ENCODE results near the gene NCAM2. TPM values are rescaled to one million over a fixed set of nuclear protein-coding genes. Genes with fewer than 3 reads are reported as not detected.
"Not testable (repeated sequence)": the region's sequence is repeated elsewhere in the genome, so short reads cannot be mapped to it uniquely, and the experiment has no call there.

The NCAM2 gene
- total and polyA plus RNA-seq, 2 of the 4 experiments (the other 2 are of a cell fraction) = 2.7 to 5.0 TPM

DNA sequence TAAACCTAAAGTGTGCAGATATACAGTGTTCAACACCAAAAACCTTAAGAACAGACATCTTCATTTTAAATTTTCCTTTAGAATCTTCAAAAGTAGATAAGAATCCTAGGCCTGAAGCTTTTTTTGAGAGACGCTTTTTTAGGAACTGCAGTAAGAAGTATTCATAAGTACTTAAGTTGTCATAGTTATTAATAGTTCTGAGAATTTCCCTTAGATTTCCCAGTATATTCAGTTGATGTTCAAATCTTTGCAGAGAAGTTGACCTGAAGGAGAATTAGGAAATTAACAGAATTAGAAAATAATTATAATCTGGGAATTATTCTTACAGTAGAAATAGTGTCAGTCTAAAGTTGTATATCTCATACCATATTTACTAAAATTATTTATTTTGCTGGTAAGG is 150.3 kb downstream of the NCAM2 start:
- no peak overlapping the region for H3K27ac ChIP-seq (ENCODE audit: insufficient read depth, low read length)
- no peak overlapping the region for H2AK9ac ChIP-seq (replicated peaks; ENCODE audit: low read depth, low read length, poor library complexity)
- H3K79me1 ChIP-seq (ENCODE audit: low read depth in 1 of 2, low read length in 2 of 2) = no peaks in the 10 kb centered on the region
- H3K23ac ChIP-seq (ENCODE audit: low read depth, low read length) = no peak overlapping the region
- ChIA-PET CTCF (no interaction called here), POLR2A (ENCODE audit: unreplicated experiment) (no interaction called here)
- ATAC-seq (ENCODE audit: low read depth) (no peak), DNase-seq (no peak)
- no peak overlapping the region for H3K4me2 ChIP-seq (ENCODE audit: low read depth, low read length)
- no peaks in the 10 kb centered on the region for H3K27me3 ChIP-seq (ENCODE audit: control insufficient read depth, insufficient read depth, low read length)
- no peak overlapping the region for H2AFZ ChIP-seq (replicated peaks; ENCODE audit: low read length, poor library complexity)
- H4K5ac ChIP-seq (ENCODE audit: low read depth, low read length) = no peak overlapping the region
- no peak overlapping the region for H3K4ac ChIP-seq (ENCODE audit: low read depth, low read length)
- no peak overlapping the region for H3K14ac ChIP-seq (replicated peaks; ENCODE audit: low read depth, low read length)
- H4K20me1 ChIP-seq (ENCODE audit: insufficient read depth, low read length) = no peaks in the 10 kb centered on the region
- no peaks in the 10 kb centered on the region for H3K9me3 ChIP-seq (ENCODE audit: control insufficient read depth, insufficient read depth, low read length)
- H2BK15ac ChIP-seq (ENCODE audit: low read depth, low read length) = no peak overlapping the region
- WGBS, 2 experiments (ENCODE audit: extremely low coverage in 2 of 2, insufficient read length in 1 of 2) = no CpG with 5 or more reads among the region's 1 CpG
- no peak overlapping the region for H2BK20ac ChIP-seq (ENCODE audit: low read depth, low read length)
- no peak overlapping the region for H3K9ac ChIP-seq (ENCODE audit: low read depth, low read length)
- no peak overlapping the region for H3K4me3 ChIP-seq (ENCODE audit: insufficient read depth, low read depth, low read length)
- H3K4me1 ChIP-seq (ENCODE audit: control insufficient read depth, insufficient read depth, low read length) = no peaks in the 10 kb centered on the region
- H2BK120ac ChIP-seq (ENCODE audit: low read depth, low read length) = no peak overlapping the region
- no peak overlapping the region for H4K91ac ChIP-seq (ENCODE audit: insufficient read depth, low read depth, low read length)
- TF ChIP-seq, protein P1, sequence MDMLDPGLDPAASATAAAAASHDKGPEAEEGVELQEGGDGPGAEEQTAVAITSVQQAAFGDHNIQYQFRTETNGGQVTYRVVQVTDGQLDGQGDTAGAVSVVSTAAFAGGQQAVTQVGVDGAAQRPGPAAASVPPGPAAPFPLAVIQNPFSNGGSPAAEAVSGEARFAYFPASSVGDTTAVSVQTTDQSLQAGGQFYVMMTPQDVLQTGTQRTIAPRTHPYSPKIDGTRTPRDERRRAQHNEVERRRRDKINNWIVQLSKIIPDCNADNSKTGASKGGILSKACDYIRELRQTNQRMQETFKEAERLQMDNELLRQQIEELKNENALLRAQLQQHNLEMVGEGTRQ (IDR thresholded peaks at IDR 0.05; ENCODE audit: low read depth, low read length) = no peak
- TF ChIP-seq MXI1 (IDR thresholded peaks at IDR 0.05; ENCODE audit: borderline replicate concordance, low read depth, low read length) (no peak), RCOR1 (IDR thresholded peaks at IDR 0.05; ENCODE audit: insufficient replicate concordance, low read length) (no peak), CHD1 (IDR thresholded peaks at IDR 0.05; ENCODE audit: low read depth, low read length) (no peak), BHLHE40 (IDR thresholded peaks at IDR 0.05; ENCODE audit: low read depth, low read length) (no peak), RAD21 (IDR thresholded peaks at IDR 0.05; ENCODE audit: low read length) (no peak)
- TF ChIP-seq, protein P2, sequence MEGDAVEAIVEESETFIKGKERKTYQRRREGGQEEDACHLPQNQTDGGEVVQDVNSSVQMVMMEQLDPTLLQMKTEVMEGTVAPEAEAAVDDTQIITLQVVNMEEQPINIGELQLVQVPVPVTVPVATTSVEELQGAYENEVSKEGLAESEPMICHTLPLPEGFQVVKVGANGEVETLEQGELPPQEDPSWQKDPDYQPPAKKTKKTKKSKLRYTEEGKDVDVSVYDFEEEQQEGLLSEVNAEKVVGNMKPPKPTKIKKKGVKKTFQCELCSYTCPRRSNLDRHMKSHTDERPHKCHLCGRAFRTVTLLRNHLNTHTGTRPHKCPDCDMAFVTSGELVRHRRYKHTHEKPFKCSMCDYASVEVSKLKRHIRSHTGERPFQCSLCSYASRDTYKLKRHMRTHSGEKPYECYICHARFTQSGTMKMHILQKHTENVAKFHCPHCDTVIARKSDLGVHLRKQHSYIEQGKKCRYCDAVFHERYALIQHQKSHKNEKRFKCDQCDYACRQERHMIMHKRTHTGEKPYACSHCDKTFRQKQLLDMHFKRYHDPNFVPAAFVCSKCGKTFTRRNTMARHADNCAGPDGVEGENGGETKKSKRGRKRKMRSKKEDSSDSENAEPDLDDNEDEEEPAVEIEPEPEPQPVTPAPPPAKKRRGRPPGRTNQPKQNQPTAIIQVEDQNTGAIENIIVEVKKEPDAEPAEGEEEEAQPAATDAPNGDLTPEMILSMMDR (conservative IDR thresholded peaks at IDR 0.05; ENCODE audit: low read depth, low read length) = no peak
- H3K9me1 ChIP-seq (ENCODE audit: insufficient read depth, low read length) = no peaks in the 10 kb centered on the region
- H4K8ac ChIP-seq (ENCODE audit: low read depth in 2 of 2, low read length in 2 of 2) = no peak overlapping the region
- no peak overlapping the region for H2AK5ac ChIP-seq (ENCODE audit: low read depth, low read length)
- BruUV-seq (replicated peaks) = no TSS peak
- no peak overlapping the region for H2BK5ac ChIP-seq (ENCODE audit: low read depth, low read length, poor library complexity, severe bottlenecking)
- intact Hi-C loops (cut with micrococcal nuclease) (no loop called here), dilution Hi-C loops (cut with HindIII; ENCODE audit: low sequenced_read_pairs, unreplicated experiment) (no loop called here), in situ Hi-C loops (cut with MboI; ENCODE audit: low sequenced_read_pairs) (no loop called here)
- no peak overlapping the region for H3K18ac ChIP-seq (ENCODE audit: low read depth, low read length)
- H3K56ac ChIP-seq (ENCODE audit: extremely low read depth, insufficient read depth, low read length) = no peak overlapping the region
- H3K36me3 ChIP-seq (ENCODE audit: control insufficient read depth, insufficient read depth, low read length) = no peaks in the 10 kb centered on the region

DNA sequence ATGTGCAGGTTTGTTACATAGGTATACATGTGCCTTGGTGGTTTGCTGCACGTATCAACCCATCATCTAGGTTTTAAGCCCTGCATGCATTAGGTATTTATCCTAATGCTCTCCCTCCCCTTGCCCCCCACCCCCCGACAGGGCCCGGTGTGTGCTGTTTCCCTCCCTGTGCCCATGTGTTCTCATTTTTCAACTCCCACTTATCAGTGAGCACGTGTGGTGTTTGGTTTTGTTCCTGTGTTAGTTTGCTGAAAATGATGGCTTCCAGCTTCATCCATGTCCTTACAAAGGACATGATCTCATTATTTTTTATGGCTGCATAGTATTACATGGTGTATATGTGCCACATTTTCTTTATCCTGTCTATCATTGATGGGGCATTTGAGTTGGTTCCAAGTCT is 151.2 kb downstream of the NCAM2 start:
- ATAC-seq (ENCODE audit: low read depth); H2AK5ac ChIP-seq (ENCODE audit: low read depth, low read length); intact Hi-C loops (cut with micrococcal nuclease); POLR2A ChIA-PET (ENCODE audit: unreplicated experiment); BruUV-seq (replicated peaks); H4K8ac ChIP-seq (ENCODE audit: low read depth in 2 of 2, low read length in 2 of 2); H3K23ac ChIP-seq (ENCODE audit: low read depth, low read length); H2BK5ac ChIP-seq (ENCODE audit: low read depth, low read length, poor library complexity, severe bottlenecking); H3K36me3 ChIP-seq (ENCODE audit: control insufficient read depth, insufficient read depth, low read length); H2AFZ ChIP-seq (replicated peaks; ENCODE audit: low read length, poor library complexity); H2BK120ac ChIP-seq (ENCODE audit: low read depth, low read length); H3K4me1 ChIP-seq (ENCODE audit: control insufficient read depth, insufficient read depth, low read length); H3K18ac ChIP-seq (ENCODE audit: low read depth, low read length); H3K9ac ChIP-seq (ENCODE audit: low read depth, low read length); H4K5ac ChIP-seq (ENCODE audit: low read depth, low read length); H3K14ac ChIP-seq (replicated peaks; ENCODE audit: low read depth, low read length); H3K4me3 ChIP-seq (ENCODE audit: insufficient read depth, low read depth, low read length); H3K79me1 ChIP-seq (ENCODE audit: low read depth in 1 of 2, low read length in 2 of 2); H3K4me2 ChIP-seq (ENCODE audit: low read depth, low read length); H2BK15ac ChIP-seq (ENCODE audit: low read depth, low read length); H2AK9ac ChIP-seq (replicated peaks; ENCODE audit: low read depth, low read length, poor library complexity); DNase-seq; H3K56ac ChIP-seq (ENCODE audit: extremely low read depth, insufficient read depth, low read length); H2BK20ac ChIP-seq (ENCODE audit: low read depth, low read length); H3K27ac ChIP-seq (ENCODE audit: insufficient read depth, low read length); CTCF ChIA-PET; H4K91ac ChIP-seq (ENCODE audit: insufficient read depth, low read depth, low read length); H4K20me1 ChIP-seq (ENCODE audit: insufficient read depth, low read length); H3K4ac ChIP-seq (ENCODE audit: low read depth, low read length); in situ Hi-C loops (cut with MboI; ENCODE audit: low sequenced_read_pairs); dilution Hi-C loops (cut with HindIII; ENCODE audit: low sequenced_read_pairs, unreplicated experiment); H3K9me1 ChIP-seq (ENCODE audit: insufficient read depth, low read length); H3K9me3 ChIP-seq (ENCODE audit: control insufficient read depth, insufficient read depth, low read length); H3K27me3 ChIP-seq (ENCODE audit: control insufficient read depth, insufficient read depth, low read length): not testable (repeated sequence)
- no CpG with 5 or more reads among the region's 4 CpGs for WGBS, 2 experiments (ENCODE audit: extremely low coverage in 2 of 2, insufficient read length in 1 of 2)
